Right lobe of liver (tissue), 6 donors: Measurements from ENCODE around the gene HOXA13. TPM values are rescaled to one million over a fixed set of nuclear protein-coding genes. Genes with fewer than 3 reads are reported as not detected.

Experiments
- ATAC-seq, 4 donors: fragments of 200-7000 bp; cut with Tn5 transposase; one replicate each; pipeline ENCODE4 v1.9.1; 2020; ENCODE audit warnings: mild to moderate bottlenecking in 4 of 4, moderate library complexity in 4 of 4
- DNase-seq, 3 donors: peaks; one replicate each; pipeline ENCODE4 v3.0.0-alpha.2; 2020
- H3K27ac ChIP-seq, 3 donors: fragments of 200-600 bp; one replicate each; pipeline ENCODE4 v1.8.0; 2022
- H3K27me3 ChIP-seq, 2 donors: fragments of 200-600 bp; one replicate each; pipeline ENCODE4 v1.8.0; 2022
- H3K36me3 ChIP-seq, 4 donors: fragments of 200-600 bp; sonication (generic) in 1 of 4; one replicate each; pipeline versions ENCODE4 v1.5.1 to v1.8.0; 2017 to 2022; ENCODE audit warnings: control low read depth in 1 of 4
- H3K4me1 ChIP-seq, 4 donors: fragments of 200-600 bp; sonication (generic) in 1 of 4; one replicate each; pipeline versions ENCODE4 v1.5.1 to v1.8.0; 2017 to 2022; ENCODE audit warnings: control low read depth in 1 of 4
- H3K4me3 ChIP-seq, 3 donors: fragments of 200-600 bp; one replicate each; pipeline ENCODE4 v1.8.0; 2022
- H3K9me3 ChIP-seq, 4 donors: fragments of 200-600 bp; sonication (generic) in 1 of 4; one replicate each; pipeline versions ENCODE4 v1.5.1 to v1.8.0; 2017 to 2022; ENCODE audit warnings: control low read depth in 1 of 4
- POLR2A ChIP-seq: fragments of 450-650 bp; IDR thresholded peaks from one replicate; pipeline ENCODE4 v1.6.1; 2017; ENCODE audit warnings: antibody characterized with exemption, mild to moderate bottlenecking
- WGBS: methylation state at CpG from one replicate; pipeline ENCODE4 v1.1.6; 2018; ENCODE audit warnings: low coverage, low lambda C conversion rate; ENCODE audit not compliant: insufficient coverage; ENCODE audit errors: missing lambda C conversion rate; 5-methylcytosine and 5-hydroxymethylcytosine counted together
- intact Hi-C, 2 donors: fragments of 100-400 bp; cut with DNase I; formaldehyde crosslinking; loops; one replicate each; pipeline versions ENCODE4 v1.11.2 to v1.14.1; 2022
- total RNA-seq, 6 experiments: library from RNA; depleted of rRNA in 2 of 6; stranded (reverse); fragments of >200 nt in 2 of 6; fragmentation: NEBNext Ultra II Directional in 3 of 6; extraction: Animal tissue kit (Norgen Biotek cat#: 25700) in 3 of 6; gene quantifications; one replicate each; pipeline versions ENCODE4 v1.1.0 to v1.2.4, GENCODE V29; 2016 to 2023
- TF ChIP-seq, protein P1 (sequence below), 4 donors: fragments of 200-600 bp in 3 of 4; fragments of 450-650 bp in 1 of 4; IDR thresholded peaks; one replicate each; pipeline versions ENCODE4 v1.5.1 to v1.8.0; 2016 to 2022; ENCODE audit warnings: antibody characterized with exemption in 4 of 4, mild to moderate bottlenecking in 2 of 4
- donor health status: DM: no; HTN: yes; CAD: no.
- donor health status: DM: no; HTN: no; CAD: no.
- donor health status: DM: no; HTN: no; CAD: no.
- donor health status: DM: no; HTN: yes; CAD: no.
- donor health status: DM: no; HTN: yes; CAD: no.

The HOXA13 gene
- total RNA-seq, 6 experiments from 2014 or later: not detected

DNA sequence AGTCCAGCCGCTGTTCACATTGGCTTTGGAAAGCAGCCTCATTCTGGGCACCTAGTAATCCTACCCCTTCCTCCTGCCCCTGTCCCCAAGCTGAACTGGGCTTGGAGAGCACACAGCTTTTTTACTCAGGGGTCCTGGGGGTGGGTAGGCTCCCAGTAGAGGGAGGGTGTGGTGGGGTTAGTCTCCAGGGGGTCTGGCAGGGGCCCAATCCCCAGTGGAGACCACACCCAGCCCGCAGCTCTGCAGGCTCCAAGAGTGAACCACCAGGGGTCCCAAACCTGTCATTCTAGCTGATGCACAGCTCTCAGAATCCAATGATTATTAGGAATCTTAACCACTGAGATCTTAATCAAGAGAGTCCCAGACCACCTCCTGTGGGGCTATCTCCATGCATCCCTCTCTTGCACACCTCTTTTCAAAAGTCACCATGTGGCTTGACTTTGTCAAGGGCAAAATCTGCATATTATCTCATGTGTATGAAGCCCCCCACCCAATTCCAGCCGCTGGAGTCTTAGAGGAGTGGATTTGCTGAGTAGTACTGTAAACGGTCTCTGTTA, 17.5 kb downstream of the HOXA13 start:
- DNase-seq: peak in 1 of 3 donors; percentile 33
- H3K4me3 ChIP-seq: no peak overlapping the region

DNA sequence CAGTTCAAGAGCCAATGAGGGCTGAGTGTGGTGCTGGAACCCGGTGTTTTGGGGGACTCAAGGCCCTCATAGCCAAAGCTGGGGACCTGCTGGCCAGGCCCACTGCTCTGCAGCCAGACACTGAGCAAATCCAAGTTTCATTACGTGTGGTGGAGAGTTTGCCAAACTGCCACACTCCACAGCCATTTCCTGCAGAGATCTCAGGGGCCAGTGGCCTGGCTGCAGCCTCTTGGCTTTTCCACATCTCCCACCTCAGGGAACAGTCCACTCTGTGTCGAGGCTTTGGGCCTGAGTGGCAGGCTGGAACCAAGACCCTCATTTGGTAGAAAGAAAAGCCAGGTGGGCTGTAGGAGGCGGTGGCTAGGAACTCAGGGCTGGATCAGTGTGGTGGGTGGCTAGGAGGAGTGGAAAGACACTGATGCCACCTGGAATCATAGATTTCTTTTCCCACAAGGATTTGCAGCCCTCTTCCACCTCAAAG, 18.1 kb downstream of the HOXA13 start:
- TF ChIP-seq, protein P1, sequence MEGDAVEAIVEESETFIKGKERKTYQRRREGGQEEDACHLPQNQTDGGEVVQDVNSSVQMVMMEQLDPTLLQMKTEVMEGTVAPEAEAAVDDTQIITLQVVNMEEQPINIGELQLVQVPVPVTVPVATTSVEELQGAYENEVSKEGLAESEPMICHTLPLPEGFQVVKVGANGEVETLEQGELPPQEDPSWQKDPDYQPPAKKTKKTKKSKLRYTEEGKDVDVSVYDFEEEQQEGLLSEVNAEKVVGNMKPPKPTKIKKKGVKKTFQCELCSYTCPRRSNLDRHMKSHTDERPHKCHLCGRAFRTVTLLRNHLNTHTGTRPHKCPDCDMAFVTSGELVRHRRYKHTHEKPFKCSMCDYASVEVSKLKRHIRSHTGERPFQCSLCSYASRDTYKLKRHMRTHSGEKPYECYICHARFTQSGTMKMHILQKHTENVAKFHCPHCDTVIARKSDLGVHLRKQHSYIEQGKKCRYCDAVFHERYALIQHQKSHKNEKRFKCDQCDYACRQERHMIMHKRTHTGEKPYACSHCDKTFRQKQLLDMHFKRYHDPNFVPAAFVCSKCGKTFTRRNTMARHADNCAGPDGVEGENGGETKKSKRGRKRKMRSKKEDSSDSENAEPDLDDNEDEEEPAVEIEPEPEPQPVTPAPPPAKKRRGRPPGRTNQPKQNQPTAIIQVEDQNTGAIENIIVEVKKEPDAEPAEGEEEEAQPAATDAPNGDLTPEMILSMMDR (IDR thresholded peaks at IDR 0.05): no peak
- TF ChIP-seq POLR2A: no peak
- no peaks in the 10 kb centered on the region for H3K9me3 ChIP-seq
- H3K4me1 ChIP-seq: peaks cover 0 to 14% (median 0%) of the 10 kb centered on the region in 4 donors
- DNase-seq (peak in 1 of 3 donors; percentile 31), ATAC-seq (no peak)
- no peak overlapping the region for H3K4me3 ChIP-seq
- WGBS: 33% methylated on average over 4 of the region's 4 CpGs
- H3K27me3 ChIP-seq: peaks cover 38 to 90% of the 10 kb centered on the region in 2 donors
- intact Hi-C loops: no loop called here
- no peak overlapping the region for H3K27ac ChIP-seq
- no peaks in the 10 kb centered on the region for H3K36me3 ChIP-seq

More for the DNA sequence above, 17.5 kb downstream of the HOXA13 start:
- Histone ChIP-seq H3K9me3 (no peaks in the 10 kb centered on the region), H3K27me3 (peaks cover 39 to 86% of the 10 kb centered on the region in 2 donors), H3K4me1 (peaks cover 0 to 14% (median 0%) of the 10 kb centered on the region in 4 donors), H3K36me3 (no peaks in the 10 kb centered on the region), H3K27ac (no peak overlapping the region)
- TF ChIP-seq, protein P1 (IDR thresholded peaks at IDR 0.05): no peak
- WGBS: 28% methylated on average over 3 of the region's 4 CpGs
- intact Hi-C loops: no loop called here
- no peak for ATAC-seq

DNA sequence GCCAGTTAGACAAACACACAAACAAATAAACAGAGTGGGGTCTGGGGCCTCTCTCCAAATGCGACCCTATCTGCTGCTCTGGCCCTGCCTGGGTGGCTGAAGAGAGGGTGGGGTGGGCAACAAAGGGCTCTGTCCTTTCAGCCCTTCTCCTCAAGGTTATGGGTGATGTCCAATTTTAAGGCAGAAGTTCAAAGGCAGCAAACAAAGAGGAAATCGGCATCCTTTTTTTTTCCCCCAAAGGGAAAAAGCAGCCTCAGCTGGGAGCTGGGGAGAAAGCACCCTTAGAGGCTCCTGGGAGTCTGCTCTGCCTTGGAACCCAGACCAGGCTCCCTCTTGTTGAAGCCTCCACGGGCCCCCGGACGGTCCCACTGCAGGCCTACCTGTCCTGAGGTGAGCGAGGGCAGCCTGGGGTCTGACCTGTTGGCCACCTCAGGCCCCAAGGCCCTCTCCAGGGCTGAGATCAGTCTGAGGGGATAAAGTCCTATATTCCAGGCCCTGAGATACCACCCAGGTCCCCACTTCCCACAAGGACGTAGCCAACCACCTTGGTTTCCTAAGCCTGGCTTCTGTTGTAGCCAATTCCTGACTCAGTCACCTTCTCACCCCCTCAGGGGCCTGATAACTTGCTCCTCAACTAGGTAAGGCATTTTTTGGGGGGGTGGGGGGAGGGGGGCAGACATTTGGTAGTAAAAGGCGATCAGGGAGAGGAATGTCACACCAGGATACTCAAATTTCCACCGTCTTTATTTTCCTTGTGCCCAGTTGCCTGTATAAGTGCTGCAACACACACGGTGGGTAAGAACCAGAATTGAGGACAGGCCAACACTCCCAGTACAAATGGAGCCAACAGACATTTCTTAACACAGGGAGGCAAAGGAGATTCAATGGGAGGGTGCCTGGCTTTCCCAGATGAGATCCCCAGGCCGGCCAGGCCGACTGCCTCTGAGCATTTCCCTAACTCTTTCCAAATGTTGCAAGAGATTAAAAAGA, 19.2 kb downstream of the HOXA13 start:
- no peak for DNase-seq
- no peaks in the 10 kb centered on the region for H3K36me3 ChIP-seq
- H3K9me3 ChIP-seq: no peaks in the 10 kb centered on the region
- no peak for TF ChIP-seq POLR2A
- TF ChIP-seq, protein P1 (IDR thresholded peaks at IDR 0.05): no peak
- peaks cover 38 to 90% of the 10 kb centered on the region in 2 donors for H3K27me3 ChIP-seq
- ATAC-seq: no peak
- H3K4me3 ChIP-seq: no peak overlapping the region
- intact Hi-C loops: no loop called here
- 65% methylated on average over 8 of the region's 12 CpGs for WGBS
- H3K27ac ChIP-seq: no peak overlapping the region
- H3K4me1 ChIP-seq: peaks cover 0 to 14% (median 0%) of the 10 kb centered on the region in 4 donors

DNA sequence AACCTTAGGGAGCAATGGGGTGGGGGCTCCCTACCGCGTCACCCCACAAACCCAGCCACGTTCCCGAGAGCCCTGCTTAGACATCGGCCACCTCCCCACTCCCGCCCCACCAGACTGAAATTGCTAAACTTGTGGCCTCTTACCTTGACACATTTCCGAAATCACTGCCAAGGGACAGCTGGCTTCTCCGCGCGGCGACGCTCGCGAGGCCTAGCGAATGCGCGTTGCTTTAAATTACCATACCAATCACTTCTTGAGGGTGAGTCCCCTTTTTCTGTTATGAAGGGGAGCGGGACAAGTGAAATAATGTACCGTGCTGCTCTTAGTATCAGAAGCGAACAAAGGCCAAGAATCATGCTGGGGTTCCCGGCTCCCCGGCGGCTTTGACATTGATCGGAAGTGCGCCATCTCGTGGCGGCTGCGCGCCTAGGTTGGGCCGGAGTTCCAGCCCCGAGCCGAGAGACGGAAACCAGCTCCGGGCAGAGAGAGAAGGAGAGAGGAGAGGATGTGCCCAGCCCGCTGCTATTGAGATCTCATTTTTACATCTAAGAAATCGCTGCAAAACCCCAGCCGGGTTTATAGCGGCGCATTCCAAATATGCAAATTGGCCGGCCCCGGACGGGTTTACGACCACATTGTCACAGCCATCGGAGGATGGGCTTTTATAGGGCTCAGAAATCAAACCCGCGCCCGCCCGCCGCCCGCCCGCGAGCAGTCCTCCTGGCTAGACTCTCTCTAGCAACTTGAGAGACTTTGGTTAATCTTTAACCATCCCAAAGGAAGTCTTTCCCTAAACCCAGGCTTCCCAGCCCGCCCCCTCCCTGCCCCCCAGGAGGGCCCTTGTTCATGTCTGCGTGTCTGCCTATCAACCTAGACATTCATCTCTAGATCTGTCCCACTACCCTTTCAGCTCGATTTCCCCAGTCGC, 20.1 kb downstream of the HOXA13 start:
- Histone ChIP-seq H3K27ac (no peak overlapping the region), H3K4me3 (no peak overlapping the region), H3K9me3 (no peaks in the 10 kb centered on the region), H3K4me1 (peaks cover 0 to 13% (median 0%) of the 10 kb centered on the region in 4 donors), H3K27me3 (peaks cover 47 to 90% of the 10 kb centered on the region in 2 donors), H3K36me3 (no peaks in the 10 kb centered on the region)
- 12% methylated on average over 44 of the region's 56 CpGs for WGBS
- TF ChIP-seq, protein P1 (IDR thresholded peaks at IDR 0.05): peak; percentile 34 to 72 (median 58)
- TF ChIP-seq POLR2A: no peak
- peak in 2 of 3 donors; percentile 62 to 65 for DNase-seq
- intact Hi-C loops: no loop called here
- ATAC-seq: peak; percentile 54 to 80 (median 62)
